ENCODE data around the gene NRXN3. TPM values are rescaled to one million over a fixed set of nuclear protein-coding genes. Genes with fewer than 3 reads are reported as not detected.

The NRXN3 gene
- total RNA-seq, 4 donors from 2014 or later = 0.19 to 1.4 (median 0.40) TPM

GRCh38 chr14:79062226-79062625, 892.1 kb downstream of the NRXN3 start:
- ATAC-seq (ENCODE audit: low FRiP score) (no peak), DNase-seq (ENCODE audit: low spot score) (no peak)
- TF ChIP-seq, protein P1, sequence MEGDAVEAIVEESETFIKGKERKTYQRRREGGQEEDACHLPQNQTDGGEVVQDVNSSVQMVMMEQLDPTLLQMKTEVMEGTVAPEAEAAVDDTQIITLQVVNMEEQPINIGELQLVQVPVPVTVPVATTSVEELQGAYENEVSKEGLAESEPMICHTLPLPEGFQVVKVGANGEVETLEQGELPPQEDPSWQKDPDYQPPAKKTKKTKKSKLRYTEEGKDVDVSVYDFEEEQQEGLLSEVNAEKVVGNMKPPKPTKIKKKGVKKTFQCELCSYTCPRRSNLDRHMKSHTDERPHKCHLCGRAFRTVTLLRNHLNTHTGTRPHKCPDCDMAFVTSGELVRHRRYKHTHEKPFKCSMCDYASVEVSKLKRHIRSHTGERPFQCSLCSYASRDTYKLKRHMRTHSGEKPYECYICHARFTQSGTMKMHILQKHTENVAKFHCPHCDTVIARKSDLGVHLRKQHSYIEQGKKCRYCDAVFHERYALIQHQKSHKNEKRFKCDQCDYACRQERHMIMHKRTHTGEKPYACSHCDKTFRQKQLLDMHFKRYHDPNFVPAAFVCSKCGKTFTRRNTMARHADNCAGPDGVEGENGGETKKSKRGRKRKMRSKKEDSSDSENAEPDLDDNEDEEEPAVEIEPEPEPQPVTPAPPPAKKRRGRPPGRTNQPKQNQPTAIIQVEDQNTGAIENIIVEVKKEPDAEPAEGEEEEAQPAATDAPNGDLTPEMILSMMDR (IDR thresholded peaks at IDR 0.05) = no peak

GRCh38 chr14:79064214-79064613, 894.0 kb downstream of the NRXN3 start:
- TF ChIP-seq, protein P1 (IDR thresholded peaks at IDR 0.05) = no peak
- no peak for ATAC-seq (ENCODE audit: low FRiP score)
- no peak for DNase-seq (ENCODE audit: low spot score)

DNA sequence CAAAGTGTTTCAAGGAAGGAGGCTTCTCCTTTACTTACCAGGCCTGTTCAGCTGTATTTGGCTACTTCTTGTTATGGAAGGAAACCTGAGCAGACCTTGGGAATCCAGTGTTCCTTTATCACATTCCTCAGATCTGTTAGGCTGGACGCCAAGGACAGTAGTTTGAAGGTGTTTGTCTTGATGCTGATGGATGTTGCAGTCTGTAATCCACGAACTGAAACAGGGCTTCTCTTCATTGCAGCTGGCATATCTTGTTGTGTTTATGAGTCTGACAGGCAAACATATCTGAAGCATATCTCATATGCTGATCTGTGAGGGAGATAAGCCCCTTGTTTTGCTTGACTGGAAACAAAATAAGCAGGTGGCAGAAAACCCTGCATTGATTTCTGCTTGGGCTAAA, 904.3 kb downstream of the NRXN3 start:
- DNase-seq (ENCODE audit: low spot score) (no peak), ATAC-seq (ENCODE audit: low FRiP score) (no peak)
- TF ChIP-seq, protein P1 (IDR thresholded peaks at IDR 0.05) = no peak

DNA sequence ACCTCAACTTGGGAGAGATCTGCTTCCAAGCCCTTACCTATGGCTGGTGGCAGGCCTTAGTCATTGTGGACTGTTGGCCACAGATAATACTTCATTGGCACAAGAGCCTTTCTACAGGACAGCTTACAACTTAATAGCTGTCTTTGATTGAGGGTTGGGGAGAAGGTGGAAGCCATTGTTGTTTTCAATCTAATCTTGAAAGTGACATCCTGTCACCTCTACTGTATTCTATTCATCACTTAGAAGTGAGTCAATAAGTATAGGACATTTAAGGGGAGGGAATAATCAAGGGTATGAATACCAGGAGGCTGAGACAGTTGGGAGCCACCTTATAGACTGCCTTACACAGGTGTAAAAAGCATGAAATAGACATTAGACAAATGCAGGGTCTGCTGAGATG, 906.3 kb downstream of the NRXN3 start:
- DNase-seq (ENCODE audit: low spot score) = no peak
- TF ChIP-seq, protein P1 (IDR thresholded peaks at IDR 0.05) = no peak
- no peak for ATAC-seq (ENCODE audit: low FRiP score)

GRCh38 chr14:79077096-79077495, 906.9 kb downstream of the NRXN3 start:
- ATAC-seq (ENCODE audit: low FRiP score) (no peak), DNase-seq (ENCODE audit: low spot score) (no peak)
- TF ChIP-seq, protein P1 (IDR thresholded peaks at IDR 0.05) = no peak

- ATAC-seq (ENCODE audit: low FRiP score) (no peak), DNase-seq (ENCODE audit: low spot score) (no peak)
- TF ChIP-seq, protein P1 (IDR thresholded peaks at IDR 0.05) = no peak
These were observed 909.9 kb downstream of the NRXN3 start for GRCh38 chr14:79080040-79080439.

DNA sequence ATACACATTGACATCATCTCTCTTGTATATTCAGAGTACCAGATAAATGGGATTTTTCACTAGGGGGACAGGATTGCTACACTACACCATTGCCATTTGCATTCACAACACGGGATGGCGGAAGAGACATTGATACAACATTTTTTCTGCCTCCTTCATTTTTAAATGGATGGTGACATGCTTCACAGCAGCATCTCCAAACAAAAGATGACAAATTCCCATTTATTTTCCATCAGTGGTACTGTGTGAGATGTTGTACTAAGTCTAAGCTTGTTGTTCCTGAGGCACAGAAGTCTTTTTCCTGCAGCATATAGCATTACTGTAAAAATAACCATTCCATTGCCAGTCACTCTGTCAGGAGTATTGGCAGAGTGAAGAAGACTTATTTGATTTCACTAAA, 912.7 kb downstream of the NRXN3 start:
- DNase-seq (ENCODE audit: low spot score) (no peak), ATAC-seq (ENCODE audit: low FRiP score) (no peak)
- TF ChIP-seq, protein P1 (IDR thresholded peaks at IDR 0.05) = no peak

All from omental fat pad (tissue), 4 donors.